Spleen (tissue), 11 donors: Measurements from ENCODE around the gene PARP1. TPM values are rescaled to one million over a fixed set of nuclear protein-coding genes. Genes with fewer than 3 reads are reported as not detected.

Experiments used
- DNase-seq: peaks from one replicate; pipeline ENCODE4 v3.0.0-alpha.2; 2020
- H3K27ac ChIP-seq, 8 donors: fragments of 200-600 bp; sonication (generic) in 7 of 8; 1 replicate in 4 of 8; 2 replicates in 4 of 8; pipeline versions ENCODE4 v1.5.0 to v1.8.0; 2016 to 2021; ENCODE audit warnings: inconsistent platforms in 4 of 8, mild to moderate bottlenecking in 4 of 8, moderate library complexity in 1 of 8
- H3K27me3 ChIP-seq, 7 donors: fragments of 200-600 bp; sonication (generic) in 6 of 7; replicated peaks in 1 of 7; 1 replicate in 4 of 7; 2 replicates in 3 of 7; pipeline versions ENCODE4 v1.5.0 to v1.8.0; 2016 to 2021; ENCODE audit warnings: inconsistent platforms in 3 of 7, mild to moderate bottlenecking in 1 of 7
- H3K36me3 ChIP-seq, 6 donors: fragments of 200-600 bp; sonication (generic) in 5 of 6; 1 replicate in 4 of 6; 2 replicates in 2 of 6; pipeline versions ENCODE4 v1.5.0 to v1.8.0; 2016 to 2021; ENCODE audit warnings: inconsistent platforms in 2 of 6
- H3K4me1 ChIP-seq, 6 donors: fragments of 200-600 bp; sonication (generic) in 5 of 6; 1 replicate in 3 of 6; 2 replicates in 3 of 6; pipeline versions ENCODE4 v1.5.0 to v1.8.0; 2016 to 2021; ENCODE audit warnings: inconsistent platforms in 3 of 6
- H3K4me3 ChIP-seq, 8 donors: fragments of 200-600 bp; sonication (generic) in 7 of 8; 1 replicate in 4 of 8; 2 replicates in 4 of 8; pipeline versions ENCODE4 v1.5.0 to v1.8.0; 2016 to 2021; ENCODE audit warnings: inconsistent platforms in 4 of 8, mild to moderate bottlenecking in 4 of 8, moderate library complexity in 2 of 8
- H3K9me3 ChIP-seq, 8 donors: fragments of 200-600 bp; sonication (generic) in 7 of 8; 1 replicate in 4 of 8; 2 replicates in 4 of 8; pipeline versions ENCODE4 v1.5.0 to v1.8.0; 2016 to 2021; ENCODE audit warnings: inconsistent platforms in 4 of 8
- CTCF ChIP-seq, 11 experiments: fragments of 200-600 bp in 7 of 11; fragments of 450-650 bp in 4 of 11; sonication (generic) in 4 of 11; IDR thresholded peaks in 8 of 11; conservative IDR thresholded peaks in 3 of 11; 1 replicate in 7 of 11; 2 replicates in 4 of 11; pipeline versions ENCODE4 v1.4.0 to v1.8.0; 2016 to 2021; ENCODE audit warnings: antibody characterized with exemption in 11 of 11, inconsistent platforms in 4 of 11, mild to moderate bottlenecking in 1 of 11
- POLR2A ChIP-seq, 3 donors: fragments of 450-650 bp; IDR thresholded peaks; one replicate each; pipeline ENCODE4 v1.5.1; 2017; ENCODE audit warnings: antibody characterized with exemption in 3 of 3, mild to moderate bottlenecking in 1 of 3
- POLR2AphosphoS5 ChIP-seq, 3 donors: sonication (generic); formaldehyde crosslinking; IDR thresholded peaks; one replicate each; pipeline ENCODE4 v1.5.1; 2017; ENCODE audit warnings: antibody characterized with exemption in 3 of 3
- WGBS, 5 donors: extraction: QIAGEN DNeasy Blood & Tissue Kit in 3 of 5; methylation state at CpG; one replicate each; pipeline versions ENCODE4 v1.1.5 to v1.1.7; 2013 to 2018; 5-methylcytosine and 5-hydroxymethylcytosine counted together
- intact Hi-C: fragments of 100-400 bp; cut with DNase I; formaldehyde crosslinking; loops from one replicate; pipeline ENCODE4 v1.15.0; 2023; ENCODE audit warnings: low total_unique reads
- polyA plus RNA-seq, 3 donors: library from polyadenylated mRNA; stranded (reverse); fragments of 200-250 nt; gene quantifications; one replicate each; pipeline ENCODE4 v1.2.1, GENCODE V29; 2013
- total RNA-seq, 7 donors: library from RNA; depleted of rRNA in 3 of 7; stranded (reverse); fragments of >200 nt in 3 of 7; fragmentation: NEBNext Ultra II Directional in 4 of 7; extraction: Animal tissue kit (Norgen Biotek cat#: 25700) in 4 of 7; gene quantifications; one replicate each; pipeline versions ENCODE4 v1.1.0 to v1.2.1, GENCODE V29; 2016 to 2021
- donor health status: healthy with polysubstance abuse.
- donor health status: DM: no; HTN: no; CAD: no; lungs with moderate emphysema.
- donor health status: DM: no; HTN: no; CAD: no.
- donor health status: Bipolar disorder and iron deficiency.
- donor health status: healthy.
- donor health status: DM: no; HTN: no; CAD: no.
- donor health status: DM: yes; HTN: yes; CAD: no.

The PARP1 gene
- total and polyA plus RNA-seq, 10 donors: 39.2 to 213 (median 125) TPM

GRCh38 chr1:226384717-226385116 lies 23.2 kb downstream of the PARP1 start:
- Histone ChIP-seq H3K4me1 (peaks cover 0 to 7% (median 0%) of the 10 kb centered on the region in 6 donors), H3K27ac (no peak overlapping the region), H3K36me3 (peaks cover 16 to 100% (median 100%) of the 10 kb centered on the region in 6 donors), H3K27me3 (no peaks in the 10 kb centered on the region), H3K4me3 (no peak overlapping the region), H3K9me3 (no peaks in the 10 kb centered on the region)
- DNase-seq: no peak
- 89 to 98% (median 96%) methylated on average over 11 of the region's 11 CpGs for WGBS, 5 donors
- TF ChIP-seq CTCF (IDR thresholded peaks at IDR 0.05 in 8 of 11, conservative IDR thresholded peaks at IDR 0.05 in 3 of 11) (no peak), POLR2A (IDR thresholded peaks at IDR 0.05) (no peak), POLR2AphosphoS5 (IDR thresholded peaks at IDR 0.05) (no peak)
- intact Hi-C loops: no loop called here

GRCh38 chr1:226384040-226384439 lies 23.9 kb downstream of the PARP1 start:
- Histone ChIP-seq H3K36me3 (peaks cover 22 to 100% (median 100%) of the 10 kb centered on the region in 6 donors), H3K4me3 (no peak overlapping the region), H3K27me3 (no peaks in the 10 kb centered on the region), H3K27ac (no peak overlapping the region), H3K9me3 (no peaks in the 10 kb centered on the region), H3K4me1 (peaks cover 0 to 7% (median 0%) of the 10 kb centered on the region in 6 donors)
- no peak for DNase-seq
- TF ChIP-seq POLR2A (IDR thresholded peaks at IDR 0.05): no peak
- no peak for TF ChIP-seq POLR2AphosphoS5 (IDR thresholded peaks at IDR 0.05)
- TF ChIP-seq CTCF (IDR thresholded peaks at IDR 0.05 in 8 of 11, conservative IDR thresholded peaks at IDR 0.05 in 3 of 11): no peak
- 93 to 96% (median 93%) methylated on average over 4 of the region's 4 CpGs for WGBS, 5 donors
- intact Hi-C loops: no loop called here

- no peaks in the 10 kb centered on the region for H3K9me3 ChIP-seq
- no peak overlapping the region for H3K4me3 ChIP-seq
- intact Hi-C loops: no loop called here
- peaks cover 20 to 100% (median 100%) of the 10 kb centered on the region in 6 donors for H3K36me3 ChIP-seq
- 76 to 97% (median 83%) methylated on average over 3 to 5 of the region's 5 CpGs for WGBS, 5 donors
- no peaks in the 10 kb centered on the region for H3K27me3 ChIP-seq
- H3K4me1 ChIP-seq: peaks cover 0 to 7% (median 0%) of the 10 kb centered on the region in 6 donors
- no peak for DNase-seq
- H3K27ac ChIP-seq: peak overlapping the region in 4 of 8 donors; percentile 1 to 58 (median 40)
- TF ChIP-seq POLR2AphosphoS5 (IDR thresholded peaks at IDR 0.05): peak in 1 of 3 donors; percentile 11
- no peak for TF ChIP-seq CTCF (IDR thresholded peaks at IDR 0.05 in 8 of 11, conservative IDR thresholded peaks at IDR 0.05 in 3 of 11)
- TF ChIP-seq POLR2A (IDR thresholded peaks at IDR 0.05): no peak
Measured at GRCh38 chr1:226382030-226382429, 25.9 kb downstream of the PARP1 start.

- H3K4me3 ChIP-seq: no peak overlapping the region
- H3K27ac ChIP-seq: peak overlapping the region in 5 of 8 donors; percentile 1 to 58 (median 27)
- 83 to 94% (median 91%) methylated on average over 15 of the region's 15 CpGs for WGBS, 5 donors
- peaks cover 0 to 7% (median 0%) of the 10 kb centered on the region in 6 donors for H3K4me1 ChIP-seq
- H3K36me3 ChIP-seq: peaks cover 26 to 100% (median 100%) of the 10 kb centered on the region in 6 donors
- no peaks in the 10 kb centered on the region for H3K27me3 ChIP-seq
- intact Hi-C loops: no loop called here
- TF ChIP-seq CTCF (IDR thresholded peaks at IDR 0.05 in 8 of 11, conservative IDR thresholded peaks at IDR 0.05 in 3 of 11): no peak
- no peak for TF ChIP-seq POLR2A (IDR thresholded peaks at IDR 0.05)
- TF ChIP-seq POLR2AphosphoS5 (IDR thresholded peaks at IDR 0.05): peak in 1 of 3 donors; percentile 48
- no peak for DNase-seq
- no peaks in the 10 kb centered on the region for H3K9me3 ChIP-seq
Measured at GRCh38 chr1:226381226-226381998, 26.5 kb downstream of the PARP1 start.
